Measurements from ENCODE around the gene APP. TPM values are rescaled to one million over a fixed set of nuclear protein-coding genes. Genes with fewer than 3 reads are reported as not detected.

APP gene
- total RNA-seq, 1 experiment from 2014 or later: 531 TPM

- no peak for TF ChIP-seq EZH2 (IDR thresholded peaks at IDR 0.05; ENCODE audit: borderline replicate concordance, low read depth, low read length, poor library complexity, severe bottlenecking)
- TF ChIP-seq CTCF (conservative IDR thresholded peaks at IDR 0.05; ENCODE audit: low read depth, low read length): no peak
- H3K4me1 ChIP-seq (ENCODE audit: insufficient read depth, low read length, poor library complexity, severe bottlenecking): peaks cover 77% of the 10 kb centered on the region
- peak overlapping the region; percentile 18 for H3K4me3 ChIP-seq (ENCODE audit: low read depth, low read length, poor library complexity, severe bottlenecking)
- no peaks in the 10 kb centered on the region for H3K27me3 ChIP-seq (replicated peaks; ENCODE audit: insufficient read depth, low read depth, low read length, poor library complexity)
- intact Hi-C loops (cut with micrococcal nuclease; ENCODE audit: unreplicated experiment): no loop called here
- H3K36me3 ChIP-seq (ENCODE audit: insufficient read depth, low read length, poor library complexity, severe bottlenecking): no peaks in the 10 kb centered on the region
- H3K27ac ChIP-seq (ENCODE audit: low read depth, low read length, poor library complexity, severe bottlenecking): peak overlapping the region; percentile 50
- H3K9me3 ChIP-seq (ENCODE audit: low read depth, low read length, poor library complexity, severe bottlenecking): no peaks in the 10 kb centered on the region
- no TSS peak for BruUV-seq (replicated peaks)
- DNase-seq (ENCODE audit: low spot score): no peak
- ChIA-PET CTCF (no interaction called here), POLR2A (ENCODE audit: low non-redundant PET) (no interaction called here)
Observed at GRCh38 chr21:26127073-26127814, 43.3 kb downstream of the APP start.

- H3K27me3 ChIP-seq (replicated peaks; ENCODE audit: insufficient read depth, low read depth, low read length, poor library complexity): no peaks in the 10 kb centered on the region
- H3K4me1 ChIP-seq (ENCODE audit: insufficient read depth, low read length, poor library complexity, severe bottlenecking): peaks cover 70% of the 10 kb centered on the region
- no peaks in the 10 kb centered on the region for H3K9me3 ChIP-seq (ENCODE audit: low read depth, low read length, poor library complexity, severe bottlenecking)
- no peaks in the 10 kb centered on the region for H3K36me3 ChIP-seq (ENCODE audit: insufficient read depth, low read length, poor library complexity, severe bottlenecking)
- TF ChIP-seq EZH2 (IDR thresholded peaks at IDR 0.05; ENCODE audit: borderline replicate concordance, low read depth, low read length, poor library complexity, severe bottlenecking) (no peak), CTCF (conservative IDR thresholded peaks at IDR 0.05; ENCODE audit: low read depth, low read length) (no peak)
- DNase-seq (ENCODE audit: low spot score): no peak
- no peak overlapping the region for H3K4me3 ChIP-seq (ENCODE audit: low read depth, low read length, poor library complexity, severe bottlenecking)
- POLR2A ChIA-PET (ENCODE audit: low non-redundant PET): no interaction called here
- no TSS peak for BruUV-seq (replicated peaks)
- intact Hi-C loops (cut with micrococcal nuclease; ENCODE audit: unreplicated experiment): no loop called here
- CTCF ChIA-PET: no interaction called here
- no peak overlapping the region for H3K27ac ChIP-seq (ENCODE audit: low read depth, low read length, poor library complexity, severe bottlenecking)
Observed at GRCh38 chr21:26126168-26126553, 44.4 kb downstream of the APP start.

- no peaks in the 10 kb centered on the region for H3K36me3 ChIP-seq (ENCODE audit: insufficient read depth, low read length, poor library complexity, severe bottlenecking)
- no TSS peak for BruUV-seq (replicated peaks)
- peaks cover 74% of the 10 kb centered on the region for H3K4me1 ChIP-seq (ENCODE audit: insufficient read depth, low read length, poor library complexity, severe bottlenecking)
- intact Hi-C loops (cut with micrococcal nuclease; ENCODE audit: unreplicated experiment): no loop called here
- DNase-seq (ENCODE audit: low spot score): no peak
- no peak overlapping the region for H3K4me3 ChIP-seq (ENCODE audit: low read depth, low read length, poor library complexity, severe bottlenecking)
- TF ChIP-seq EZH2 (IDR thresholded peaks at IDR 0.05; ENCODE audit: borderline replicate concordance, low read depth, low read length, poor library complexity, severe bottlenecking) (no peak), CTCF (conservative IDR thresholded peaks at IDR 0.05; ENCODE audit: low read depth, low read length) (no peak)
- H3K27ac ChIP-seq (ENCODE audit: low read depth, low read length, poor library complexity, severe bottlenecking): no peak overlapping the region
- H3K27me3 ChIP-seq (replicated peaks; ENCODE audit: insufficient read depth, low read depth, low read length, poor library complexity): no peaks in the 10 kb centered on the region
- POLR2A ChIA-PET (ENCODE audit: low non-redundant PET): no interaction called here
- H3K9me3 ChIP-seq (ENCODE audit: low read depth, low read length, poor library complexity, severe bottlenecking): no peaks in the 10 kb centered on the region
- CTCF ChIA-PET: no interaction called here
Observed at GRCh38 chr21:26125433-26126167, 45.0 kb downstream of the APP start.

Data from A673 (cell line).